ENCODE data around the gene NCK1.
"Not testable (repeated sequence)": the region's sequence is repeated elsewhere in the genome, so short reads cannot be mapped to it uniquely, and the experiment has no call there.

DNA sequence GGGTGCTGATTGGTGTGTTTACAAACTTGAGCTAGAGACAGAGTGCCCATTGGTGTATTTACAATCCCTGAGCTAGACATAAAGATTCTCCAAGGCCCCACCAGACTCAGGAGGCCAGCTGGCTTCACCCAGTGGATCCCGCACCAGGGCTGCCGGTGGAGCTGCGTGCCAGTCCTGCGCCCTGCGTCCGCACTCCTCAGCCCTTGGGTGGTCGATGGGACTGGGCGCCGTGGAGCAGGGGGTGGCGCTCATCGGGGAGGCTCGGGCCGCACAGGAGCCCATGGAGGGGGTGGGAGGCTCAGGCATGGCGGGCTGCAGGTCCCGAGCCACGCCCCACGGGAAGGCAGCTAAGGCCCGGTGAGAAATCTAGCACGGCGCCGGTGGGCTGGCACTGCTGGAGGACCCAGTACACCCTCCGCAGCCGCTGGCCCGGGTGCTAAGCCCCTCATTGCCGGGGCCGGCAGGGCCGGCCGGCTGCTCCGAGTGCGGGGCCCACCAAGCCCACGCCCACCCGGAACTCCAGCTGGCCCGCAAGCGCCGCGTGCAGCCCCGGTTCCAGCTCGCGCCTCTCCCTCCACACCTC is 125.5 kb downstream of the NCK1 start:
- TF ChIP-seq, protein P1, sequence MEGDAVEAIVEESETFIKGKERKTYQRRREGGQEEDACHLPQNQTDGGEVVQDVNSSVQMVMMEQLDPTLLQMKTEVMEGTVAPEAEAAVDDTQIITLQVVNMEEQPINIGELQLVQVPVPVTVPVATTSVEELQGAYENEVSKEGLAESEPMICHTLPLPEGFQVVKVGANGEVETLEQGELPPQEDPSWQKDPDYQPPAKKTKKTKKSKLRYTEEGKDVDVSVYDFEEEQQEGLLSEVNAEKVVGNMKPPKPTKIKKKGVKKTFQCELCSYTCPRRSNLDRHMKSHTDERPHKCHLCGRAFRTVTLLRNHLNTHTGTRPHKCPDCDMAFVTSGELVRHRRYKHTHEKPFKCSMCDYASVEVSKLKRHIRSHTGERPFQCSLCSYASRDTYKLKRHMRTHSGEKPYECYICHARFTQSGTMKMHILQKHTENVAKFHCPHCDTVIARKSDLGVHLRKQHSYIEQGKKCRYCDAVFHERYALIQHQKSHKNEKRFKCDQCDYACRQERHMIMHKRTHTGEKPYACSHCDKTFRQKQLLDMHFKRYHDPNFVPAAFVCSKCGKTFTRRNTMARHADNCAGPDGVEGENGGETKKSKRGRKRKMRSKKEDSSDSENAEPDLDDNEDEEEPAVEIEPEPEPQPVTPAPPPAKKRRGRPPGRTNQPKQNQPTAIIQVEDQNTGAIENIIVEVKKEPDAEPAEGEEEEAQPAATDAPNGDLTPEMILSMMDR (IDR thresholded peaks at IDR 0.05; ENCODE audit: poor library complexity), result not testable (repeated sequence)
- not testable (repeated sequence) for TF ChIP-seq EZH2 (IDR thresholded peaks at IDR 0.05; ENCODE audit: borderline replicate concordance); EZH2phosphoT487 (IDR thresholded peaks at IDR 0.05; ENCODE audit: low read depth, severe bottlenecking, unreplicated experiment)

Measured in hepatocyte (in vitro differentiated cells).